ENCODE results near the gene ANKRD2. TPM values are rescaled to one million over a fixed set of nuclear protein-coding genes. Genes with fewer than 3 reads are reported as not detected.
"Not testable (repeated sequence)": the region's sequence is repeated elsewhere in the genome, so short reads cannot be mapped to it uniquely, and the experiment has no call there.

The ANKRD2 gene
- total RNA-seq, 2 donors from 2014 or later: not detected

GRCh38 chr10:97566336-97566996, 6.1 kb upstream of the ANKRD2 start:
- intact Hi-C loops (cut with DNase I, micrococcal nuclease): no loop called here
- no peak for ATAC-seq
- DNase-seq: no peak

GRCh38 chr10:97567891-97568290, 4.7 kb upstream of the ANKRD2 start:
- intact Hi-C loops (cut with DNase I, micrococcal nuclease): no loop called here
- no peak for ATAC-seq
- no peak for DNase-seq

DNA sequence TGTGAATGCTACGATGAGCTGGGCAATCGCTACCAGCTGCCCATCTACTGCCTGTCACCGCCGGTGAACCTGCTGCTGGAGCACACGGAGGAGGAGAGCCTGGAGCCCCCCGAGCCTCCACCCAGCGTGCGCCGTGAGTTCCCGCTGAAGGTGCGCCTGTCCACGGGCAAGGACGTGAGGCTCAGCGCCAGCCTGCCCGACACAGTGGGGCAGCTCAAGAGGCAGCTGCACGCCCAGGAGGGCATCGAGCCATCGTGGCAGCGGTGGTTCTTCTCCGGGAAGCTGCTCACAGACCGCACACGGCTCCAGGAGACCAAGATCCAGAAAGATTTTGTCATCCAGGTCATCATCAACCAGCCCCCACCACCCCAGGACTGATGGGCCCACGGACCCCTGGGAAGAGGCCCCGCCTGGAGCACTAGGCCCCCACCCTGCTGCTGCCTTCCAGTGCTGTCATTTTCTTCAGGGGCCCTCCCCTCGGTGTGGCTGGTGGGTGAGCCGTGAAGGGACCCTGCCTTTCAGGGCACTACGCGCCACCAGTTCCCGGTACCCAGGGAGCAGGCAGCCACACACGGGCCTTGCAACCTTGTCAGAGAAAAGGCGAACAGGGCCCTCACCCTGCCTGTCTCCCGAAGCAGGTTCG, 2.3 kb upstream of the ANKRD2 start:
- DNase-seq: no peak
- intact Hi-C loops (cut with DNase I, micrococcal nuclease): no loop called here
- ATAC-seq: no peak

GRCh38 chr10:97570789-97571471, 1.6 kb upstream of the ANKRD2 start:
- ATAC-seq: no peak
- intact Hi-C loops (cut with DNase I, micrococcal nuclease): no loop called here
- DNase-seq: no peak

DNA sequence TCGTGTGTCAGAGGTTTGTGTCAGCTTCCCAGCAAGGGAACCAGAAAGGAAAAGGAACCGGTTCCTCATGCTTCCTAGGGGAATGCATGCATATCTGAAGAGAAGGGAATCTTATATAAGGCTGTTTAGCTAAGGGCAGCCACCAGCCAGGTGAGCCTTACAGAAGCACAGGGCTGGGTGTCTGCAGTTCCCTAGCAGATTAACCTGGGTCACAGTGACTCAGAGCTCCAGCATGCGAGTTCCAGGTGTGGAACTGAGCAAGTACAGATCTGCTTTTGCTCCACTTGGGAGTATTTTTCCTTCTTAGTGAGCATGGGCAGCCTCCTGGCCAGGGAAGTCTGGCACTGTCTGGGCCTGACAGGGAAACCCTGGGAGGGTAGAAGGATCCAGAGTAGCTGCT, 957 bp upstream of the ANKRD2 start:
- intact Hi-C loops (cut with DNase I, micrococcal nuclease): no loop called here
- no peak for ATAC-seq

GRCh38 chr10:97573021-97573420, 442 bp downstream of the ANKRD2 start:
- intact Hi-C loops (cut with DNase I, micrococcal nuclease): no loop called here
- no peak for DNase-seq
- ATAC-seq: no peak

More for the DNA sequence above, 957 bp upstream of the ANKRD2 start:
- no peak for DNase-seq

GRCh38 chr10:97573672-97574071, 1.1 kb downstream of the ANKRD2 start:
- intact Hi-C loops (cut with DNase I, micrococcal nuclease): no loop called here
- DNase-seq: no peak
- no peak for ATAC-seq

GRCh38 chr10:97574374-97575126, 2.0 kb downstream of the ANKRD2 start:
- ATAC-seq: peak; percentile 88
- intact Hi-C loops (cut with DNase I, micrococcal nuclease): no loop called here
- peak; percentile 39 to 60 for DNase-seq

DNA sequence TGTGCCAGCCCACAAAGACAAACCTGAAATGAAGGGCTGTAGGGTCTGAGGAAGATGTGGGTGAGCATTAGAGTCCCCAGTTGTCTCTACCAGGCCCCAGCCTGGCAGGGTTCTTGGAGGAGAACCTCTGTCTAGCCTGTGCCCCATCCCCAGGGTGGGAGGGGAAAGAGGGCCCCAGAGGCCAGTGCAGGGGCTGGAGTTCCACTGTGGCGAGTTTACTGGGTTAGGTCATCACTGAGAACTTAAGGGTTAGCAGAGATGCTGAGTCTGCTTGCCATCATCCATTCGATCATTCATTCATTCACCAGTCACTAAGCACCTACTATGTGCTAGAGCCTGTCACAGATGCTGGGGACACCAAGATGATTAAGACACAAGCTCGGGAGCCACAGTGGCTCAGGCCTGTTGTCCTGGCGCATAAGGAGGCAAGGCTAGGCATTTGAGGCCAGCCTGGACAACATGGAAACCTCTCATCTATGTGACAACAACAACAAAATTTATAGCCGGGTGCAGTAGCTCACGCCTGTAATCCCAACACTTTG, 2.6 kb downstream of the ANKRD2 start:
- DNase-seq (no peak), ATAC-seq (no peak)
- intact Hi-C loops (cut with DNase I, micrococcal nuclease): no loop called here

DNA sequence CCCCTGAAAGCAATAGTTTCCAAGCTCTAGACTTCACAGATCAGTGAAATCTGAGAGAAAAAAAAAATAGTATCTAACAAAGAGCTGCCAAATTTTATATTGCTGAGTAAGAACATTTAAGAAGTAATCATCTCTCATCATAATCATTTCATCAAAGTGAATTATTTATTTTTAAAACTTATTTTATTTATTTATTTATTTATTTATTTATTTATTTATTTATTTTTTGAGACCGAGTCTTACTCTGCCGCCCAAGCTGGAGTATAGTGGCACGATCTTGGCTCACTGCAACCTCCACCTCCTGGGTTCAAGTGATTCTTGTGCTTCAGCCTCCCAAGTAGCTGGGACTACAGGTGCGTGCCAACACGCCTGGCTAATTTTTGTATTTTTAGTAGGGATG, 3.9 kb downstream of the ANKRD2 start:
- intact Hi-C loops (cut with DNase I, micrococcal nuclease); DNase-seq; ATAC-seq: not testable (repeated sequence)

GRCh38 chr10:97577701-97578100, 5.1 kb downstream of the ANKRD2 start:
- ATAC-seq (no peak), DNase-seq (no peak)
- intact Hi-C loops (cut with DNase I, micrococcal nuclease): no loop called here

DNA sequence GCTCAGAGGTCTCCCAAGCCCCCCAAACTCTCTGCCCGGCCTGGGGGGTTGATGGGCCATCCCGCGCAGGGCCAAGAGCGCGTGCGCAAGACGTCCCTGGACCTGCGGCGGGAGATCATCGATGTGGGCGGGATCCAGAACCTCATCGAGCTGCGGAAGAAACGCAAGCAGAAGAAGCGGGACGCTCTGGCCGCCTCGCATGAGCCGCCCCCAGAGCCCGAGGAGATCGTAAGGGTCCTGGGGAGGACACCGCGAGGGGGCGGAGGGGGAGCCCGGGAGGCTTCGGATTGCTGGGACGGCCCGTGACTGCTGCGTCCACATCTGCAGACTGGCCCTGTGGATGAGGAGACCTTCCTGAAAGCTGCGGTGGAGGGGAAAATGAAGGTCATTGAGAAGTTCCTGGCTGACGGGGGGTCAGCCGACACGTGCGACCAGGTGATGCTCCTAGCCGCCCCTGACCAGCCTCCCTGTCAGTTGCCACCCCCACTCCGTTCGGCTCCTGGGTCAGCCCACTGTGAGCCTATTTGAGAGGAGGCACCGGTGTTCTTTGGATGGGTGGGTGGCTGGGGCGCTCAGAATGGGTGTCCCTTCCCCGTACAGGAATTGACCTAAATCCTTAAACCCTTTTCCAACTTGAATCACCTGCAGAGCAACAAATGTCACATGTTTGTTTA, 5.7 kb downstream of the ANKRD2 start:
- ATAC-seq: no peak
- DNase-seq: no peak
- intact Hi-C loops (cut with DNase I, micrococcal nuclease): no loop called here

GRCh38 chr10:97580421-97581367, 8.1 kb downstream of the ANKRD2 start:
- intact Hi-C loops (cut with DNase I, micrococcal nuclease): no loop called here
- no peak for ATAC-seq
- DNase-seq: no peak

DNA sequence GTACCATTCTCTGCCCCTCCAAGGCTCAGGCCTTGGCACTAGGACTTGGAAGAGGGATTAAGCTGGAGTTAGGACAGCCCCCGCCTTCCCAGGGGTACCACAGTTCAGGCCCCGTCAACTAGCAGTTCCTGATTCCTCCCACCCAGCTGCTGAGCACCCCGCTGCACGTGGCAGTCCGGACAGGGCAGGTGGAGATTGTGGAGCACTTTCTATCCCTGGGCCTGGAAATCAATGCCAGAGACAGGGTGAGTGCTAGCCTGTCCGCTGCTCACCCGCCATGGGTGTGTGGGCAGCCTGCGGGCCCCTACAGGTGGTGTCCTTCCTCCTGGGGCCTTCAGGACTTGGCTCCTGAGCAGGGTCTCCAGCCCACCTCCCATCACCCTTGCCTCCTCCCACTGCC, 9.6 kb downstream of the ANKRD2 start:
- intact Hi-C loops (cut with DNase I, micrococcal nuclease): no loop called here
- ATAC-seq: no peak
- no peak for DNase-seq

DNA sequence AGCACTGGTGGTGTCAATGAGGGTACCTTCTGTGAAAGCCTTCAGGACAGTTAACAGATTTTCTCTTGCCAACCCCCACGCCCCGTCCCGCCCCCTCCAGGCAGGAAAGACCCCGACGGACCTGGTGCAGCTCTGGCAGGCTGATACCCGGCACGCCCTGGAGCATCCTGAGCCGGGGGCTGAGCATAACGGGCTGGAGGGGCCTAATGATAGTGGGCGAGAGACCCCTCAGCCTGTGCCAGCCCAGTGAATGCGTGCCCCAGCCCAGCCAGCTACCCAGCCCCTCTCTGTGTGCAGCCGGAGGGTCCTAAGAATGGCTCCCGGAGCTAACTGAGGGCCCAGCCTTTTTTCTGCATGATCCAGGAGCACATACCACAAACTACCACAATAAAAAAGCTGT, 10.9 kb downstream of the ANKRD2 start:
- no peak for DNase-seq
- intact Hi-C loops (cut with DNase I, micrococcal nuclease): no loop called here
- no peak for ATAC-seq

- intact Hi-C loops (cut with DNase I, micrococcal nuclease): no loop called here
- ATAC-seq: peak; percentile 77
- DNase-seq: peak; percentile 17 to 40
Observed at GRCh38 chr10:97584060-97584797, 11.7 kb downstream of the ANKRD2 start, which contains the start of gene HOGA1. TSS of gene HOGA1 (plus strand) at chr10:97584389. CDS start at chr10:97584704, 315 bp downstream.

All from left colon (tissue), 2 donors.